Activated naive CD4-positive, alpha-beta T cell (primary cell): ENCODE data around the gene TSPAN5.
"Not testable (repeated sequence)": the region's sequence is repeated elsewhere in the genome, so short reads cannot be mapped to it uniquely, and the experiment has no call there.

Source experiments
- DNase-seq, 4 experiments: peaks; one replicate each; lab custom pipeline; 2025; lab: John Stamatoyannopoulos, UW

The TSPAN5 gene

GRCh38 chr4:98491899-98492559 is 166.4 kb downstream of the TSPAN5 start:
- DNase-seq = no peak

- DNase-seq = no peak
Measured at GRCh38 chr4:98490251-98490650, 168.2 kb downstream of the TSPAN5 start.

- DNase-seq = no peak
Measured at GRCh38 chr4:98485816-98486345, 172.5 kb downstream of the TSPAN5 start.

GRCh38 chr4:98484031-98484430 is 174.4 kb downstream of the TSPAN5 start:
- DNase-seq = no peak

- DNase-seq = no peak
Measured at GRCh38 chr4:98482847-98483806, 175.3 kb downstream of the TSPAN5 start.

GRCh38 chr4:98482503-98482846 is 175.9 kb downstream of the TSPAN5 start:
- no peak for DNase-seq

GRCh38 chr4:98481167-98481566 is 177.2 kb downstream of the TSPAN5 start:
- DNase-seq = no peak

- DNase-seq = no peak
Measured at GRCh38 chr4:98480535-98480934, 177.9 kb downstream of the TSPAN5 start.

- not testable (repeated sequence) for DNase-seq
Measured at GRCh38 chr4:98479590-98479989, 178.8 kb downstream of the TSPAN5 start.

GRCh38 chr4:98476891-98477290 is 181.5 kb downstream of the TSPAN5 start:
- DNase-seq = no peak

- DNase-seq = no peak
Measured at GRCh38 chr4:98474408-98474844, 184.0 kb downstream of the TSPAN5 start.

GRCh38 chr4:98473046-98473445 is 185.4 kb downstream of the TSPAN5 start:
- no peak for DNase-seq

GRCh38 chr4:98470831-98471230 is 187.6 kb downstream of the TSPAN5 start:
- no peak for DNase-seq

GRCh38 chr4:98470366-98470765 is 188.0 kb downstream of the TSPAN5 start:
- DNase-seq = no peak

- DNase-seq = no peak
Measured at GRCh38 chr4:98469771-98470170, 188.6 kb downstream of the TSPAN5 start.

GRCh38 chr4:98468709-98469108 is 189.7 kb downstream of the TSPAN5 start:
- DNase-seq = no peak

- peak in 3 of 4 experiments; percentile 11 to 50 (median 33) for DNase-seq
Measured at GRCh38 chr4:98467627-98468072, 190.8 kb downstream of the TSPAN5 start.

GRCh38 chr4:98466868-98467599 is 191.4 kb downstream of the TSPAN5 start:
- DNase-seq = no peak

- DNase-seq = no peak
Measured at GRCh38 chr4:98462487-98462886, 195.9 kb downstream of the TSPAN5 start.

- DNase-seq = not testable (repeated sequence)
Measured at GRCh38 chr4:98461121-98461865, 197.1 kb downstream of the TSPAN5 start.

- DNase-seq = not testable (repeated sequence)
Measured at GRCh38 chr4:98457422-98457821, 201.0 kb downstream of the TSPAN5 start.
